K562 (cell line): ENCODE data around the gene HMX2.

ENCODE experiments used
- NR2F6 ChIP-seq: fragments of 450-650 bp; formaldehyde crosslinking; IDR thresholded peaks from 2 replicates; pipeline ENCODE4 v1.4.0; 2020; ENCODE audit warnings: mild to moderate bottlenecking
- PCBP1 ChIP-seq: fragments of 200-400 bp; formaldehyde crosslinking; IDR thresholded peaks from 2 replicates; pipeline ENCODE4 v1.6.1; 2018; ENCODE audit warnings: mild to moderate bottlenecking, low read depth, low read length; ENCODE audit not compliant: poor library complexity, severe bottlenecking
- POLR2AphosphoS5 ChIP-seq: IDR thresholded peaks from 2 replicates; pipeline ENCODE4 v1.6.1; 2011; ENCODE audit warnings: mild to moderate bottlenecking, low read depth, low read length, moderate library complexity; ENCODE audit not compliant: control insufficient read depth, insufficient read depth
- POLR3A ChIP-seq: IDR thresholded peaks from 2 replicates; pipeline ENCODE4 v1.6.1; 2011; ENCODE audit warnings: borderline replicate concordance, mild to moderate bottlenecking, moderate library complexity; ENCODE audit not compliant: insufficient read length, insufficient read depth; ENCODE audit errors: extremely low read depth
- SLC30A9 ChIP-seq: fragments of 250-450 bp; sonication (Bioruptor Pico); IDR thresholded peaks from 2 replicates; pipeline ENCODE4 v1.8.0; 2022; ENCODE audit warnings: mild to moderate bottlenecking, moderate library complexity
- SPI1 ChIP-seq: IDR thresholded peaks from 2 replicates; pipeline ENCODE4 v1.6.1; 2011; ENCODE audit warnings: low read depth, low read length, control low read depth, borderline replicate concordance
- YBX1 ChIP-seq: fragments of 450-650 bp; IDR thresholded peaks from 2 replicates; pipeline ENCODE4 v1.7.1; 2016; ENCODE audit warnings: mild to moderate bottlenecking
- ZBTB7A ChIP-seq: IDR thresholded peaks from 2 replicates; pipeline ENCODE4 v1.6.1; 2011; ENCODE audit warnings: low read depth, mild to moderate bottlenecking, low read length, moderate library complexity, borderline replicate concordance; ENCODE audit not compliant: control insufficient read depth
- ZNF253 ChIP-seq: fragments of 250-450 bp; sonication (Bioruptor Pico); conservative IDR thresholded peaks from 2 replicates; pipeline ENCODE4 v1.6.1; 2021; ENCODE audit warnings: mild to moderate bottlenecking
- ZNF785 ChIP-seq: fragments of 250-450 bp; sonication (Bioruptor Pico); IDR thresholded peaks from 2 replicates; pipeline ENCODE4 v1.4.0; 2020; ENCODE audit warnings: mild to moderate bottlenecking
- TF ChIP-seq, protein P1 (sequence below), 2 experiments: fragments of 450-650 bp; formaldehyde crosslinking in 1 of 2; IDR thresholded peaks; 2 replicates each; pipeline versions ENCODE4 v1.4.0 to v1.6.1; 2014 to 2020; ENCODE audit warnings: mild to moderate bottlenecking in 2 of 2, borderline replicate concordance in 1 of 2, low read depth in 1 of 2
- TF ChIP-seq, protein P2 (sequence below), 3 experiments: IDR thresholded peaks in 2 of 3; conservative IDR thresholded peaks in 1 of 3; 2 replicates each; pipeline ENCODE4 v1.5.1; 2011 to 2012; ENCODE audit warnings: low read length in 3 of 3, mild to moderate bottlenecking in 3 of 3, control low read depth in 2 of 3, improper control_type of control experiment in 1 of 3, inconsistent platforms in 1 of 3, low read depth in 1 of 3, mixed read lengths in 1 of 3, moderate library complexity in 1 of 3; ENCODE audit not compliant: insufficient read depth in 2 of 3
- TF ChIP-seq, protein P3 (sequence below): sonication (generic); formaldehyde crosslinking; IDR thresholded peaks from 2 replicates; pipeline ENCODE4 v1.8.1; 2022; ENCODE audit warnings: missing genetic modification reagents

DNA sequence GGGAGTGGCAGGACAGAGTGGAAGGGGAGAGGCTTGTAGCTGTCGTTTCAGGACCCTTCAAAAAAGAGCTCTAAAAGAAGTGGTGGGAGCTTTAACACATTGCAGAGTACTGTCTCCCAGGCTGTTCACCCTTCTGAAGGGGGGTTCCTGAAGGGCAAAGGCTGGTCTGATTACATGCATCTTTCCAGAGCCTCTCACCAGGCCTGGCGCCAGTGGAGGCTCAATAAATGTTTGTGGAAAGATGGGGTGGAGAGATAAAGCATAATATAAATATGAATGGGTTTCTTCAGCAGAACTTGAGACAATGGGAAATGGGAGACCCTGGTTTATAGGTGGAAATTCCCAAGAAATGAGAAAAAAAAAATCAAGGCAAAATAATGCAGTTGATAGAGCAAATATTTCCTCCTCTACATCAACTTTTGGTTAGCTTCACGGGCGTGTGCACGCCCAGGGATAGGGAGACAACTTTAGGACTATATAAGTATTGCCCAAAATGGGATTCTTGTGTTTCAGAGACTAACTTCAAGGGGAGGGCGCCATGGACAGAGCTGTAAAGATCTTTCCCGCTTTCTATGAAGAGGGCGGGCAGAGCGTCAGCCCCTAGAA, 5.7 kb downstream of the HMX2 start:
- TF ChIP-seq ZBTB7A (no peak), POLR3A (no peak), ZNF785 (CRISPR knock-in tag) (no peak), ZNF253 (CRISPR knock-in tag) (no peak), PCBP1 (no peak), POLR2AphosphoS5 (no peak), YBX1 (no peak), NR2F6 (no peak), SPI1 (no peak), SLC30A9 (CRISPR knock-in tag) (no peak)
- TF ChIP-seq, protein P1, sequence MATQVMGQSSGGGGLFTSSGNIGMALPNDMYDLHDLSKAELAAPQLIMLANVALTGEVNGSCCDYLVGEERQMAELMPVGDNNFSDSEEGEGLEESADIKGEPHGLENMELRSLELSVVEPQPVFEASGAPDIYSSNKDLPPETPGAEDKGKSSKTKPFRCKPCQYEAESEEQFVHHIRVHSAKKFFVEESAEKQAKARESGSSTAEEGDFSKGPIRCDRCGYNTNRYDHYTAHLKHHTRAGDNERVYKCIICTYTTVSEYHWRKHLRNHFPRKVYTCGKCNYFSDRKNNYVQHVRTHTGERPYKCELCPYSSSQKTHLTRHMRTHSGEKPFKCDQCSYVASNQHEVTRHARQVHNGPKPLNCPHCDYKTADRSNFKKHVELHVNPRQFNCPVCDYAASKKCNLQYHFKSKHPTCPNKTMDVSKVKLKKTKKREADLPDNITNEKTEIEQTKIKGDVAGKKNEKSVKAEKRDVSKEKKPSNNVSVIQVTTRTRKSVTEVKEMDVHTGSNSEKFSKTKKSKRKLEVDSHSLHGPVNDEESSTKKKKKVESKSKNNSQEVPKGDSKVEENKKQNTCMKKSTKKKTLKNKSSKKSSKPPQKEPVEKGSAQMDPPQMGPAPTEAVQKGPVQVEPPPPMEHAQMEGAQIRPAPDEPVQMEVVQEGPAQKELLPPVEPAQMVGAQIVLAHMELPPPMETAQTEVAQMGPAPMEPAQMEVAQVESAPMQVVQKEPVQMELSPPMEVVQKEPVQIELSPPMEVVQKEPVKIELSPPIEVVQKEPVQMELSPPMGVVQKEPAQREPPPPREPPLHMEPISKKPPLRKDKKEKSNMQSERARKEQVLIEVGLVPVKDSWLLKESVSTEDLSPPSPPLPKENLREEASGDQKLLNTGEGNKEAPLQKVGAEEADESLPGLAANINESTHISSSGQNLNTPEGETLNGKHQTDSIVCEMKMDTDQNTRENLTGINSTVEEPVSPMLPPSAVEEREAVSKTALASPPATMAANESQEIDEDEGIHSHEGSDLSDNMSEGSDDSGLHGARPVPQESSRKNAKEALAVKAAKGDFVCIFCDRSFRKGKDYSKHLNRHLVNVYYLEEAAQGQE (IDR thresholded peaks at IDR 0.05; ENCODE audit: borderline replicate concordance) = no peak
- TF ChIP-seq, protein P1 (CRISPR knock-in tag; IDR thresholded peaks at IDR 0.05; ENCODE audit: low read depth) = no peak
- TF ChIP-seq, protein P2, sequence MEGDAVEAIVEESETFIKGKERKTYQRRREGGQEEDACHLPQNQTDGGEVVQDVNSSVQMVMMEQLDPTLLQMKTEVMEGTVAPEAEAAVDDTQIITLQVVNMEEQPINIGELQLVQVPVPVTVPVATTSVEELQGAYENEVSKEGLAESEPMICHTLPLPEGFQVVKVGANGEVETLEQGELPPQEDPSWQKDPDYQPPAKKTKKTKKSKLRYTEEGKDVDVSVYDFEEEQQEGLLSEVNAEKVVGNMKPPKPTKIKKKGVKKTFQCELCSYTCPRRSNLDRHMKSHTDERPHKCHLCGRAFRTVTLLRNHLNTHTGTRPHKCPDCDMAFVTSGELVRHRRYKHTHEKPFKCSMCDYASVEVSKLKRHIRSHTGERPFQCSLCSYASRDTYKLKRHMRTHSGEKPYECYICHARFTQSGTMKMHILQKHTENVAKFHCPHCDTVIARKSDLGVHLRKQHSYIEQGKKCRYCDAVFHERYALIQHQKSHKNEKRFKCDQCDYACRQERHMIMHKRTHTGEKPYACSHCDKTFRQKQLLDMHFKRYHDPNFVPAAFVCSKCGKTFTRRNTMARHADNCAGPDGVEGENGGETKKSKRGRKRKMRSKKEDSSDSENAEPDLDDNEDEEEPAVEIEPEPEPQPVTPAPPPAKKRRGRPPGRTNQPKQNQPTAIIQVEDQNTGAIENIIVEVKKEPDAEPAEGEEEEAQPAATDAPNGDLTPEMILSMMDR (IDR thresholded peaks at IDR 0.05 in 2 of 3, conservative IDR thresholded peaks at IDR 0.05 in 1 of 3; ENCODE audit: insufficient read depth in 2 of 3, low read depth in 1 of 3, low read length in 3 of 3) = no peak
- TF ChIP-seq, protein P3, sequence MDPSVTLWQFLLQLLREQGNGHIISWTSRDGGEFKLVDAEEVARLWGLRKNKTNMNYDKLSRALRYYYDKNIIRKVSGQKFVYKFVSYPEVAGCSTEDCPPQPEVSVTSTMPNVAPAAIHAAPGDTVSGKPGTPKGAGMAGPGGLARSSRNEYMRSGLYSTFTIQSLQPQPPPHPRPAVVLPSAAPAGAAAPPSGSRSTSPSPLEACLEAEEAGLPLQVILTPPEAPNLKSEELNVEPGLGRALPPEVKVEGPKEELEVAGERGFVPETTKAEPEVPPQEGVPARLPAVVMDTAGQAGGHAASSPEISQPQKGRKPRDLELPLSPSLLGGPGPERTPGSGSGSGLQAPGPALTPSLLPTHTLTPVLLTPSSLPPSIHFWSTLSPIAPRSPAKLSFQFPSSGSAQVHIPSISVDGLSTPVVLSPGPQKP (CRISPR knock-in tag) = no peak
